Amniotic stem cell (primary cell): ENCODE measurements around the gene NOCT.
A peak's percentile ranks its signal among the peaks of the same experiment; 100 is the strongest.
"Not testable (repeated sequence)": the region's sequence is repeated elsewhere in the genome, so short reads cannot be mapped to it uniquely, and the experiment has no call there.

Source experiments
- DNase-seq: peaks from one replicate; lab custom pipeline; 2025; lab: John Stamatoyannopoulos, UW

Gene NOCT

GRCh38 chr4:139050446-139050845 is 34.9 kb downstream of the NOCT start:
- no peak for DNase-seq

GRCh38 chr4:139053909-139054308 is 38.3 kb downstream of the NOCT start:
- DNase-seq, result no peak

- no peak for DNase-seq
Observed at GRCh38 chr4:139054791-139055505, 39.4 kb downstream of the NOCT start.

- not testable (repeated sequence) for DNase-seq
Observed at GRCh38 chr4:139059026-139059425, 43.4 kb downstream of the NOCT start.

- no peak for DNase-seq
Observed at GRCh38 chr4:139060591-139060990, 45.0 kb downstream of the NOCT start.

GRCh38 chr4:139076016-139076744 is 60.6 kb downstream of the NOCT start:
- DNase-seq, result no peak

GRCh38 chr4:139077567-139078355 is 62.2 kb downstream of the NOCT start:
- no peak for DNase-seq

- DNase-seq, result no peak
Observed at GRCh38 chr4:139078926-139079325, 63.3 kb downstream of the NOCT start.

- DNase-seq, result peak; percentile 91
Observed at GRCh38 chr4:139082750-139083606, 67.4 kb downstream of the NOCT start.

GRCh38 chr4:139083607-139083955 is 68.0 kb downstream of the NOCT start:
- peak; percentile 32 for DNase-seq

GRCh38 chr4:139083956-139084803 is 68.6 kb downstream of the NOCT start:
- DNase-seq, result peak; percentile 63

- DNase-seq, result no peak
Observed at GRCh38 chr4:139084804-139085093, 69.2 kb downstream of the NOCT start.

- DNase-seq, result no peak
Observed at GRCh38 chr4:139085141-139085540, 69.6 kb downstream of the NOCT start.

GRCh38 chr4:139092271-139092670 is 76.7 kb downstream of the NOCT start:
- DNase-seq, result no peak
